ENCODE results near the gene UST.
A peak's percentile ranks its signal among the peaks of the same experiment; 100 is the strongest.
"Not testable (repeated sequence)": the region's sequence is repeated elsewhere in the genome, so short reads cannot be mapped to it uniquely, and the experiment has no call there.

Gene UST

DNA sequence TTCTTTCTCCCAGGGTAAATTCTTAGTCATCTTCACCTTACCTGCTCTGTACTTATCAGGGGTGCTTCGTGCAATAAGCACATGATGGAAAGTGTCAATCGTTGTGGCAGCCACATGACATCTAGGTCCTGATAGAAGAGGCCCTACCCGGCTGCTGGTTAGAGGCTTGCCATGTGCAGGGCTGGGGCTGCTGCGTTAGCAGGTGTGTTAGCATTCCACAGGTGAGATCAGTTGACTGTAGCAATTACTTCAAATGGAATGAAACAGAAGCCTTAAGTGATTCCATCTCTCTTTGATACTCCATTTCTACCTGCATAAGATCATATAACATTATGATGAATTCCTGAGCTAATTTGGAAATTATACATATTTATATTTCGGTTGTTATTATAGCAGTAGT, 127.0 kb downstream of the UST start:
- DNase-seq (ENCODE audit: low spot score): no peak
- in situ Hi-C loops (cut with MboI; ENCODE audit: low pct_unique_long_range_greater_than_20kb, low sequenced_read_pairs, unreplicated experiment): no loop called here
- TF ChIP-seq, protein P1, sequence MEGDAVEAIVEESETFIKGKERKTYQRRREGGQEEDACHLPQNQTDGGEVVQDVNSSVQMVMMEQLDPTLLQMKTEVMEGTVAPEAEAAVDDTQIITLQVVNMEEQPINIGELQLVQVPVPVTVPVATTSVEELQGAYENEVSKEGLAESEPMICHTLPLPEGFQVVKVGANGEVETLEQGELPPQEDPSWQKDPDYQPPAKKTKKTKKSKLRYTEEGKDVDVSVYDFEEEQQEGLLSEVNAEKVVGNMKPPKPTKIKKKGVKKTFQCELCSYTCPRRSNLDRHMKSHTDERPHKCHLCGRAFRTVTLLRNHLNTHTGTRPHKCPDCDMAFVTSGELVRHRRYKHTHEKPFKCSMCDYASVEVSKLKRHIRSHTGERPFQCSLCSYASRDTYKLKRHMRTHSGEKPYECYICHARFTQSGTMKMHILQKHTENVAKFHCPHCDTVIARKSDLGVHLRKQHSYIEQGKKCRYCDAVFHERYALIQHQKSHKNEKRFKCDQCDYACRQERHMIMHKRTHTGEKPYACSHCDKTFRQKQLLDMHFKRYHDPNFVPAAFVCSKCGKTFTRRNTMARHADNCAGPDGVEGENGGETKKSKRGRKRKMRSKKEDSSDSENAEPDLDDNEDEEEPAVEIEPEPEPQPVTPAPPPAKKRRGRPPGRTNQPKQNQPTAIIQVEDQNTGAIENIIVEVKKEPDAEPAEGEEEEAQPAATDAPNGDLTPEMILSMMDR (IDR thresholded peaks at IDR 0.05; ENCODE audit: extremely low read depth, insufficient read depth, missing control alignments): no peak

DNA sequence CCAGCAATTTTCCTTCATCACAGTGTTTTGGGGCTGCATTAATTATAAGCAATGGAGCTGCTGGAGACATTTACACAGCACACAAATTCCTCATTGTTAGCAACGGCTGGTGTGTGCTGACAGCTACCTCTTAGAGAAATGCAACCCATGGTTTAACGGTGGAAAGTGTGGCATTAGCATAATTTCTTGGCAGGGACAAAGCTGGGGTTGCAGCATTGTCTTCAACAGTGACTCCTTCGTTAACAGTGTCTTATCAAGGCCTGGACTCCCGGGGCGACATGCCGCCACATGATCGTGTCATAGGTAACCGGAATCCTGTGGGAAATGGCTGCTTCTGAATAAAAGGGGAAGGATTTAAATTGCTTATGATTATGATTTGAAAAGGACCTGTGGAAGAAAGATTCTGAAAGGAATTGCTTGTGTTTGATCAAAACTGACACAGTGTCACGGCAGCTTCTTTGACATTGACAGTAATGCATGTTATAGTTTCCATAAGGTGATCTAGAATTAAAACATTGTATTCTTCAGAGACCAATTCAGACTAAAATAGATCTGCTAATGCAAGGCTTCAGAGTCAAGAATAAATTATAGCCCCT, 128.0 kb downstream of the UST start:
- in situ Hi-C loops (cut with MboI; ENCODE audit: low pct_unique_long_range_greater_than_20kb, low sequenced_read_pairs, unreplicated experiment): no loop called here
- DNase-seq (ENCODE audit: low spot score): no peak
- TF ChIP-seq, protein P1 (IDR thresholded peaks at IDR 0.05; ENCODE audit: extremely low read depth, insufficient read depth, missing control alignments): no peak

DNA sequence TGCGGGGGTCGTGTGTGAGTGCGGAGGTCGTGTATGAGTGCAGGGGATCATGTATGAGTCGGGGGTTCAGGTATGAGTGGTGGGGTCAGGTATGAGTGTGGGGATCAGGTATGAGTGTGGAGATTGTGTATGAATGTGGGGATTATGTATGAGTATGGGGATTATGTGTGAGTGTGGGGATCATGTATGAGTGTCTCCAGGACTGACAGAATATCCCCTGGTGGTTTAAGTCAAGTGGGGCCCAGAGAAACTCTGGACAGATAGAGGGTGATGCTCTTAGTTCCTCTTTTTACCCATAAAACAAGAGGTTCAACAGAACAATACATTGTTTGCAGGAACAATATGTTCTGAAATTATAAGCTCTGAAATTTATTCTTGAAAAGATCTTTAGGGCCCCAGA, 131.9 kb downstream of the UST start:
- TF ChIP-seq, protein P1 (IDR thresholded peaks at IDR 0.05; ENCODE audit: extremely low read depth, insufficient read depth, missing control alignments): no peak
- in situ Hi-C loops (cut with MboI; ENCODE audit: low pct_unique_long_range_greater_than_20kb, low sequenced_read_pairs, unreplicated experiment): no loop called here
- peak; percentile 49 for DNase-seq (ENCODE audit: low spot score)

DNA sequence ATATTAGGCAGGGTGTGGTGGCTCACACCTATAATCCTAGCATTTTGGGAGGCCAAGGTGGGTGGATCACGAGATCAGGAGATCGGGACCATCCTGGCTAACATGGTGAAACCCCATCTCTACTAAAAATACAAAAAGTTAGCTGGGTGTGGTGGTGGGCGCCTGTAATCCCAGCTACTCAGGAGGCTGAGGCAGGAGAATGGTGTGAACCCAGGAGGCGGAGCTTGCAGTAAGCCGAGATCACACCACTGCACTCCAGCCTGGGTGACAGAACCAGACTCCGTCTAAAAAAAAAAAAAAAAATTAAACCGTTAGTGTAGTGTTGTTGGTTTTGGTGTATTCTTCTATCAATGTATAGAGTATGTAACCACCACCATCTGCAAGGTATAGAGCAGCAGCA, 133.9 kb downstream of the UST start:
- DNase-seq (ENCODE audit: low spot score); in situ Hi-C loops (cut with MboI; ENCODE audit: low pct_unique_long_range_greater_than_20kb, low sequenced_read_pairs, unreplicated experiment): not testable (repeated sequence)

DNA sequence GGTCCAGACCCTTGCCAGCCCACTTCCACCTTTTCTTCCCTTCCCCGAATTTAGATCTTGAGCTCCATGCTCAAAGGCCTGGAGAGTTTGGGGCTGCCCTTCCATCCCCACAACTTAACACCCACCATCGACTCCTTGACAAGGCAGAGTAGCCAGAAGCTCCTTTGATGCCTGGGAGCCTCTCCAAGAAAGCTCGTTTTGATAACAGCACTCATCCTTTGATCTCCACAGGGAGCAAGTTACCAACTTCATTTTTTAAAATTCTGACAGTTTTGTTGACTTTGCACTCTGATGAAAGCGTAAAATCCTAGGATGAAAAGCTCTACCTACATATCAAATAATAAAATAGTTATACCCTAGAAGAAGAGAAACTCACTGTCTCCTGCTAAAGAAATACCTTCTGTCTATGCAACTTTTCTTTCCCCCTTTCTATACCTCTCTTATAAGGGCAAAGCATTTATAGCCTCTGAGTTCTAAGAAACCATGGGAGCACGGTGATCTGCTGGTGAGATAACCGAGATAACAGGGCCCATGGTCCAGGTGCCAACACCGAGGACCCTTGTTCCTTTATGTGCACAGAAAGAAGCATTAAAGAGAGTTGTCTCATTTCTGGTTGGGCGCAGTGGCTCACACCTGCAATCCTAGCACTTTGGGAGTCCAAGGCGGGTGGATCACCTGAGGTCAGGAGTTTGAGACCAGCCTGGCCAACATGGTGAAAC, 134.9 kb downstream of the UST start:
- TF ChIP-seq, protein P1 (IDR thresholded peaks at IDR 0.05; ENCODE audit: extremely low read depth, insufficient read depth, missing control alignments): no peak
- in situ Hi-C loops (cut with MboI; ENCODE audit: low pct_unique_long_range_greater_than_20kb, low sequenced_read_pairs, unreplicated experiment): no loop called here

DNA sequence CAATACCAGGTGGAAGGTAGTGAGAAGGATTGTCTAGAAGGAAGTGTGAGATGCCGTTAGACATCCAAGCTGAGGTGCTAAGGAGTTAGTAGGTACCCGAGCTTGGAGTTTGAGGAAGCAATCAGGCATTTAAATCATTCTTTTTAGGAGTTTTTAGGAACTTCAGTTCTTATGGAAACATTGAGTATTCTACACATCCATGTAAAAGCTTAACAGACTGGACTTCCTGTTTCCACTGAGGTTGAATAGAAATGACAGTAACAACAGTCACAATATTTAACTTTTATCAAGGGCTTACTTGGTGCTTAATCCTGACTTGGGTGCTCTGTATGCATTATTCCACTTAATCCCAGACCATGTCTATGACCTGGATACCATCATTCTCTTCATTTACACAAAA, 136.4 kb downstream of the UST start:
- DNase-seq (ENCODE audit: low spot score): no peak
- in situ Hi-C loops (cut with MboI; ENCODE audit: low pct_unique_long_range_greater_than_20kb, low sequenced_read_pairs, unreplicated experiment): no loop called here
- TF ChIP-seq, protein P1 (IDR thresholded peaks at IDR 0.05; ENCODE audit: extremely low read depth, insufficient read depth, missing control alignments): no peak

More for the DNA sequence above, 134.9 kb downstream of the UST start:
- no peak for DNase-seq (ENCODE audit: low spot score)

DNA sequence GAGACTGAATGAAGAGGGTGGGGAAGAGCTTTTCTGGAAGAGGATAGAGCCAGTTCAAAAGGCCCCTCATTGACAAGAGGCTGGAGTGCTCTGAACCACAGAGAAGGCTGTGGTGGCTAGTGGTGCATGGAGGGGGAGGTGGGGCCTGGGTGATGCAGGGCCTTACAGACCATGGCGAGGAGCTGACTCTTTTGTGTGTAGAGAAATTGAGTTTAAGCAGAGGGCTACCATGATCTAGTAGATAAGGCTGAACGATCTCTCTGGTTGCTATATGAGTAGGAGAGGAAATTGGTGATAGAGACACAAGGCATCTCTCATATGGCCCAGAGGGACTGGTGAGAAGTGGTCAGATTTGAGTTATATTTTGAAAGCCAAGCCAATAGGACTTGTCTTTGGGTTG, 137.6 kb downstream of the UST start:
- peak; percentile 68 for DNase-seq (ENCODE audit: low spot score)
- in situ Hi-C loops (cut with MboI; ENCODE audit: low pct_unique_long_range_greater_than_20kb, low sequenced_read_pairs, unreplicated experiment): no loop called here
- TF ChIP-seq, protein P1 (IDR thresholded peaks at IDR 0.05; ENCODE audit: extremely low read depth, insufficient read depth, missing control alignments): no peak
